HAP-1 (cell line): Measurements from ENCODE around the gene INPP5D.

ENCODE experiments used
- DNase-seq, 2 experiments: peaks; one replicate each; pipeline ENCODE4 v3.0.0-alpha.2; 2016 to 2020; ENCODE audit warnings: low spot score in 2 of 2
- H3K27me3 ChIP-seq: fragments of 250-450 bp; sonication (Bioruptor Pico); 2 replicates; pipeline ENCODE4 v1.5.1; 2020; ENCODE audit warnings: low read depth, mild to moderate bottlenecking, moderate library complexity
- H3K36me3 ChIP-seq: fragments of 250-450 bp; sonication (Bioruptor Pico); replicated peaks from 2 replicates; pipeline ENCODE4 v1.5.1; 2020; ENCODE audit warnings: mild to moderate bottlenecking
- H3K4me1 ChIP-seq: fragments of 250-450 bp; sonication (Bioruptor Pico); 2 replicates; pipeline ENCODE4 v1.5.1; 2020; ENCODE audit warnings: mild to moderate bottlenecking
- H3K4me3 ChIP-seq: fragments of 250-450 bp; sonication (Bioruptor Pico); 2 replicates; pipeline ENCODE4 v1.5.1; 2020; ENCODE audit warnings: mild to moderate bottlenecking, moderate library complexity
- H3K9me3 ChIP-seq: fragments of 250-450 bp; sonication (Bioruptor Pico); 2 replicates; pipeline ENCODE4 v1.5.1; 2020; ENCODE audit warnings: mild to moderate bottlenecking, moderate library complexity
- in situ Hi-C: fragments of 300-500 bp; cut with MboI; formaldehyde crosslinking; loops from 3 replicates; pipeline ENCODE4 v1.14.3; 2020; ENCODE audit warnings: low sequenced_read_pairs, inconsistent platforms, mixed read lengths

INPP5D gene

DNA sequence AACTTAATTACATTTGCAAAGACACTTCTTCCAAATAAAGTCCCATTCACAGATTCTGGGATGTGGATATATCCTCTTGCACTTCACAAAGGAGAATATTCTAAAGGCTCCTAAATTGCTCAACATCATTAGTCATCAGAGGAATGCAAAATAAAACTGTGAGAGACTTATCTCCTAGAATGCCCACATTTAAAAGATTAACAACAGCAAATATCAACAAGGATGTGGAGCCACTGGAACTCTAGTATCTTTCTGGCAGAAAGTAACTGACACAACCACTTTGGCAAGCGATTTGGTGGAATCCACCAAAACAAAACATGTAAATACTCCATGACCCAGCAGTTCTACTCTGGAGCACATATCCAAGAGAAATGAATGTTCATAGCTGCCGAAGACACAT is 23.1 kb upstream of the INPP5D start:
- in situ Hi-C loops: loop anchor here (25.0 kb wide), 1 partner anchor 425 kb away; no protein-coding TSS in a partner anchor
- H3K9me3 ChIP-seq: no peaks in the 10 kb centered on the region
- H3K27me3 ChIP-seq: no peaks in the 10 kb centered on the region
- H3K4me1 ChIP-seq: no peaks in the 10 kb centered on the region
- H3K36me3 ChIP-seq: no peaks in the 10 kb centered on the region
- H3K4me3 ChIP-seq: no peak overlapping the region
- DNase-seq: no peak

GRCh38 chr2:233039212-233039845 is 20.8 kb upstream of the INPP5D start:
- DNase-seq: no peak
- H3K4me1 ChIP-seq: no peaks in the 10 kb centered on the region
- H3K36me3 ChIP-seq: no peaks in the 10 kb centered on the region
- no peaks in the 10 kb centered on the region for H3K27me3 ChIP-seq
- in situ Hi-C loops: loop anchor here (25.0 kb wide), 1 partner anchor 427 kb away; no protein-coding TSS in a partner anchor
- H3K4me3 ChIP-seq: no peak overlapping the region
- no peaks in the 10 kb centered on the region for H3K9me3 ChIP-seq

DNA sequence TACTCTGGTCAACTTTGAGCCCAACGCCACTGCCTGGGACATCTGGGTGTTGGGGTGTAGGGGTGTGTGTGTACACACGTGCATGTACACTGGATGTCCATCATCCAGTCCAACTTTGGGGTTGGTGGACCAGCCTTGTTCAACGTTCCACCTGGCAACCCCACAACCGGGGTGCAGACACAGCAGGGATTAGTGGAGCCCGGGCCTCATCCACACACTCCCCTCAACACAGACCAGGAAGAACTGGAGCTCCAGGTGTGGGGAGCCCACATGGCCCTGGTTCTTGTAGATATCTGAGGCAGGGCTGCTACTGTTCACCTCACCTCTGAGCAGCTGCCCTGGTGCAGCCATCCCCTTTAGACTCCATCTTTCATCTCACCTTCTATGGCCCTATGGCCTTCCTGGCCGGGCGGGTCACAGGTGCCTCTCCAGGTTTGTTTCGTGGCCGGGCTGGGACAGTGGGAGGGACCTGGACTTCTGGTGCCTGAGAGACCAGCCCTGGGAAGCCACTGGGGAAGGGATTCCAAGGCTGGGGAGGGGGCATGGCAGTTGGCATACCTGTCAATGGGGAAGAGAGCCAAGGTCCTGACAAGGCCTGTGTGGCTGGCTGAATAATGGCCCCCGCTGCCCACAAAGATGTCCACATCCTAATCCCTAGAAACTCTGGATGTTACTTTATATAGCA is 20.2 kb upstream of the INPP5D start:
- no peak overlapping the region for H3K4me3 ChIP-seq
- no peaks in the 10 kb centered on the region for H3K27me3 ChIP-seq
- H3K9me3 ChIP-seq: no peaks in the 10 kb centered on the region
- no peaks in the 10 kb centered on the region for H3K36me3 ChIP-seq
- no peak for DNase-seq
- in situ Hi-C loops: loop anchor here (25.0 kb wide), 1 partner anchor 428 kb away; no protein-coding TSS in a partner anchor
- H3K4me1 ChIP-seq: no peaks in the 10 kb centered on the region

DNA sequence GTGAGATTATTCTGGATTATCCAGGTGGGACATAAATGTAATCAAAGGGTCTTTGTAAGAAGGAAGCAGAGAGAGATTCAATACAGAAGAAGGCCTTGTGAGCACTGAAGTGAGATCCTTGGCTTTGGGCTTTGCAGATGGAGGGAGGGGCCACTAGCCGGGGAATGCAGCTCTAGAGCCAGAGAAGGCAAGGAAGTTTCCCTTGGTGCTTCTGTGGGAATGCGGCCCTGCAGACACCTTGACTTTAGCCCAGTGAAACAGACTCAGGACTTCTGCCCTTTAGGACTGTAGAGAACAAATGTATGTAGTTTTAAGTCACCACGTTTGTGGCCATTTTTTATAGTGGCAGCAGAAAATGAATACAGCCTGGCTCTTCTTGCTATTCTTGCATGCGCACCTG is 19.6 kb upstream of the INPP5D start:
- H3K4me3 ChIP-seq: no peak overlapping the region
- no peaks in the 10 kb centered on the region for H3K36me3 ChIP-seq
- H3K4me1 ChIP-seq: no peaks in the 10 kb centered on the region
- in situ Hi-C loops: loop anchor here (25.0 kb wide), 1 partner anchor 428 kb away; no protein-coding TSS in a partner anchor
- no peak for DNase-seq
- H3K9me3 ChIP-seq: no peaks in the 10 kb centered on the region
- H3K27me3 ChIP-seq: no peaks in the 10 kb centered on the region

- Histone ChIP-seq H3K9me3 (no peaks in the 10 kb centered on the region), H3K36me3 (no peaks in the 10 kb centered on the region), H3K4me3 (no peak overlapping the region), H3K4me1 (no peaks in the 10 kb centered on the region), H3K27me3 (no peaks in the 10 kb centered on the region)
- DNase-seq: no peak
- in situ Hi-C loops: loop anchor here (25.0 kb wide), 1 partner anchor 430 kb away; no protein-coding TSS in a partner anchor
These were observed 18.3 kb upstream of the INPP5D start for GRCh38 chr2:233041722-233042323.

DNA sequence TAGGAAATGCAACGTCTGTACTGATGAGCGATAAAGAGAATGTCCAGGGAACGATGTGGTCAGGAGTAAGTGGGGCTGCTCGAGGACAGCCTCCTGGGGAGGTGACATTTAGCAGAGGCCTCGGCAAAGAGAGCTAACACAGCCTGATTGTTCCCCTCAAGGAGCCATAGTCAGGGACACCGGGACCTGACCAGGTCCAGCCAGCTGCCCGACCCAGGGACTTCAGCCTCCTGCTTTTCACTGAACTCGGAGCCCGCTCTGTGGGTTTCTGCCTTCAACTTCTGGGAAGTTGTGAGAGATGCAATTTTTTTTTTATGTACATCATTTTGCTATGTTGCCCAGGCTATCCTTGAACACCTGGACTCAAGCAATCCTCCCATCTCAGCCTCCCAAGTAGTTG is 17.6 kb upstream of the INPP5D start:
- Histone ChIP-seq H3K4me1 (no peaks in the 10 kb centered on the region), H3K36me3 (no peaks in the 10 kb centered on the region), H3K9me3 (no peaks in the 10 kb centered on the region), H3K4me3 (no peak overlapping the region), H3K27me3 (no peaks in the 10 kb centered on the region)
- no peak for DNase-seq
- in situ Hi-C loops: loop anchor here (25.0 kb wide), 1 partner anchor 430 kb away; no protein-coding TSS in a partner anchor

DNA sequence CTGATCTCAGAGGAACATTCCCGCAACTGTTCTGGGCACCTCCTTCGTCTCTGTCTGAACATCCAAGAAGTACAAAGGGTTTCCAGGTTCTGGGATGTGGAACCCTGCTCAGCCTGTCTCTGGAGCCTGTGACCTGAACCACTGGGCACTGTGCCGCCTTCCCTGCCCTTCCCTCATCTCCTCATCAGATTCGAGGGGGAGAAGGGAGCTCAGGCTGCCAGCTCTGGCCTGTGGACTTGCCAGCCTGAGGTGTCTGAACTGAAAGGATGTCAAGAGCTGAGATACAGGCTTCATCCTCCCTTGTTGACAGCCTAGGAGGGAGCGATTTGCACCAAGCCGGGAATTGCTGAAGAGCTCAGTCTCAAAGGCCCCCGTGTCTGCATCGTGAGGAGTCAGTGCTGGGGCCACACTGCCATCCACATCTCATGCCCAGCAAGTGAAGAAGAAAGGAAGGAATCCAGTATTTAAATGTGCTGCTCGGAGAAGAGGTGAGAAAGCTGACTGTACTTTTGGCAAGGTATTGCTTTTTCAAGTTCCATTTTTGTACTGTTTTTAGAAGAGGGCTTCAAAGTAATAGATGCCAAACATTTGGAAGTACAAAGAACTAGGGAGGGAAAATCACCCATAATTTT is 15.1 kb upstream of the INPP5D start:
- H3K36me3 ChIP-seq: no peaks in the 10 kb centered on the region
- no peaks in the 10 kb centered on the region for H3K4me1 ChIP-seq
- H3K27me3 ChIP-seq: no peaks in the 10 kb centered on the region
- in situ Hi-C loops: loop anchor here (25.0 kb wide), 1 partner anchor 433 kb away; no protein-coding TSS in a partner anchor
- H3K4me3 ChIP-seq: no peak overlapping the region
- H3K9me3 ChIP-seq: no peaks in the 10 kb centered on the region
- DNase-seq: no peak

- in situ Hi-C loops: loop anchor here (25.0 kb wide), 1 partner anchor 435 kb away; no protein-coding TSS in a partner anchor
- Histone ChIP-seq H3K9me3 (no peaks in the 10 kb centered on the region), H3K27me3 (no peaks in the 10 kb centered on the region), H3K4me3 (no peak overlapping the region), H3K4me1 (no peaks in the 10 kb centered on the region), H3K36me3 (no peaks in the 10 kb centered on the region)
- no peak for DNase-seq
These were observed 12.9 kb upstream of the INPP5D start for GRCh38 chr2:233047206-233047605.

DNA sequence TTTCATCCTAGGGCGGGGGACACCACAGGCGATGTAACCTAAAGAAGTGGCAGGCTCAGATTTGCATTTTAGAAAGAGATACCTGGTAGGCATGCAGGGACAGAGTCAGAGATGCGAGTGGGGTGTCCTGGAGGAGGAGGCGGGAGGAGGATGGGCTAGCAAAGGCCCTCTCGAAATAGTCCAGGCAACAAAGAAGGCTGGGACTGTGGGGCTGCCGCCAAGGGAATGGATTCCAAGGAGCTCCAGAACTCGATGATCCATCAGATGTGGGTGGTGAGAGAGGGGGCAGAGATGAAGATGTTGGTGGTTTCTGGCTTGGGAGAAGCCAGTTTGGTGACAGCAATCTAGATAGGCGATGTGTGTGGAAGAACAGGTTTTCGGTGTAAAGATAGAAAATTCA is 12.5 kb upstream of the INPP5D start:
- H3K4me3 ChIP-seq: no peak overlapping the region
- no peaks in the 10 kb centered on the region for H3K9me3 ChIP-seq
- DNase-seq: no peak
- H3K36me3 ChIP-seq: no peaks in the 10 kb centered on the region
- H3K27me3 ChIP-seq: no peaks in the 10 kb centered on the region
- H3K4me1 ChIP-seq: no peaks in the 10 kb centered on the region
- in situ Hi-C loops: loop anchor here (25.0 kb wide), 1 partner anchor 435 kb away; no protein-coding TSS in a partner anchor

DNA sequence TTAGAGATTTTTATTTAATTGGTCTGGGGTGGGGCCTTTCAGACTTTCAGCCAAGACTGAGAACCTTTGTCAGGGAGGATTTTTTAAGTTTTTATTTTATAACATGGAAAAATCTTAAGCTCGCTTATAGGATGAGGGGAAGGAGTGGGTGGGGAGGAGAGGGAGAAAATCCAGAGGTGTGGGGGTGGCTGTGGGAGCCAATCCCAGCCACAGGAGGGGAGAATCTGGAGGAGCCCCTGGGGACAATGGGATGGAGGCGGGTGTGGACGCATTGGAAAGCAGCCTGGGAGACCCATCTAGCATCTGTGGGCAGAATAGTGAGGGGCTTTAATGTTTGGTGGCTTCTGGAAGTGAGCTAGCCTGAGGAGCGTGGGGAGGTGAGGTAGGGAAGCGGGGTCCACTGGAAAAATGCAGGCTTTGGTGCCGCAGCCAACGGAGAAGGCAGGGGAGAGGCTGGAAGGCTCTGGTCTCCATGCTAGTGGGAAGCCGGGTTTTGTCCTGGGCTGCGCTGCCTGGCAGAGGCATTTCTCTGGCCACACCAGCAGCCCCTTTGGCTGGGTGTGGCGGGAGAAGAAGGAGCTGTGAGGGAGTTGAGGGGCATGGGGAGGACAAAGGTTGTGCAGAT is 11.5 kb upstream of the INPP5D start:
- DNase-seq: no peak
- H3K4me3 ChIP-seq: no peak overlapping the region
- in situ Hi-C loops: loop anchor here (25.0 kb wide), 1 partner anchor 436 kb away; no protein-coding TSS in a partner anchor
- no peaks in the 10 kb centered on the region for H3K27me3 ChIP-seq
- no peaks in the 10 kb centered on the region for H3K4me1 ChIP-seq
- H3K9me3 ChIP-seq: no peaks in the 10 kb centered on the region
- H3K36me3 ChIP-seq: no peaks in the 10 kb centered on the region

GRCh38 chr2:233049194-233049761 is 10.9 kb upstream of the INPP5D start:
- in situ Hi-C loops: loop anchor here (25.0 kb wide), 1 partner anchor 437 kb away; no protein-coding TSS in a partner anchor
- Histone ChIP-seq H3K4me3 (no peak overlapping the region), H3K27me3 (no peaks in the 10 kb centered on the region), H3K36me3 (no peaks in the 10 kb centered on the region), H3K4me1 (no peaks in the 10 kb centered on the region), H3K9me3 (no peaks in the 10 kb centered on the region)
- no peak for DNase-seq

DNA sequence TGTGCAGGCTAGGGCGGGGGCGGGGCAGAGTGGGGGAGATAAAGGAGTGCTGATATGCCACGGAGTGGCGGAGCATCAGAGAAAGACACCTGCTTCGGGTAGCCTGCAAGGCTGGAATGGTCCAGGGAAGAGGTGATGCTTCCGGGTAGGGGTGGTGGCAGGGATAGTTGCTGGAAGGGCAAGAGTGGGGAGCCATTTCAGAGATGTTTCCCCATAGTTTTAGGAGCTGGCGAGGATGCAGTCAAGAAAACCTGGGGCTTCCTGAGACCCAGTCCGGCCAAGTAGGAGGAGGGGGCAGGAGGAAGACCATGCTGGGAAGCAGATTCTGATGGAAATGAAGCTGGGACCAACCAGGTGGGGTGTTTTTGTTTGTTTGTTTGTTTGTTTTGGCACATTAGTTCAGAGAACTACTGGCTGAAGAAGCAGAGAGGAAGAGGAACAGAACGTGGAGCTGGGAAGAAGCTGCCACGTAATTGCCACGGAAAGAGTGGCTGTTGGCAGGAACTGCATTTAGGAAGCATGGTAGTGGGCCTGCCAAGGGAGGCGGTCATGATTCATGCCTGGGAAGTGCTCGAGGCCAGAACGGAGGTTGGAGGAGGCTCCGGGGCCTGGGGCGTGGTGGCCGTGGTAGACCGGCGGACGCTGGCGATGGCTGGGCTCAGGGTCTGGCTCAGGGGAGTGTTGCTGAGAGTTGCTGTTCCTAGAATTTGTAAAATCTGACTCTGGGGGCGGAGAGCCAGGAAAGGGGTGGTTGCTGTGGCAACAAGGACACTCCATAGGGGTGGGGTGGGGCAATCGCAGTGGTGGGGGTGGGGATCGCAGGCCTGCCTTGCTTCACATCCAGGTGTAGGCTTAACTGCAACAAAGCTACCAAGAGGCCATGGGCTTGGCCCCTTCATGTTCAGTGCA is 8.6 kb upstream of the INPP5D start:
- Histone ChIP-seq H3K9me3 (no peaks in the 10 kb centered on the region), H3K4me1 (no peaks in the 10 kb centered on the region), H3K27me3 (no peaks in the 10 kb centered on the region), H3K36me3 (no peaks in the 10 kb centered on the region), H3K4me3 (no peak overlapping the region)
- no peak for DNase-seq
- in situ Hi-C loops: no loop called here
